Heart right ventricle (tissue), 16 donors: ENCODE results near the gene MYOF. TPM values are rescaled to one million over a fixed set of nuclear protein-coding genes. Genes with fewer than 3 reads are reported as not detected.

ENCODE experiments used
- ATAC-seq, 8 donors: fragments of 200-7000 bp; cut with Tn5 transposase; one replicate each; pipeline ENCODE4 v1.9.1; 2020; ENCODE audit warnings: mild to moderate bottlenecking in 8 of 8, moderate library complexity in 8 of 8, moderate number of reproducible peaks in 1 of 8
- DNase-seq, 2 donors: peaks; one replicate each; pipeline ENCODE4 v3.0.0-alpha.2; 2020
- H3K27ac ChIP-seq, 10 donors: fragments of 200-600 bp; sonication (generic) in 2 of 10; one replicate each; pipeline versions ENCODE4 v1.5.0 to v1.8.0; 2020 to 2022; ENCODE audit warnings: mild to moderate bottlenecking in 3 of 10
- H3K27me3 ChIP-seq, 7 donors: fragments of 200-600 bp; one replicate each; pipeline ENCODE4 v1.8.0; 2021 to 2022; ENCODE audit warnings: mild to moderate bottlenecking in 2 of 7
- H3K36me3 ChIP-seq, 9 donors: fragments of 200-600 bp; sonication (generic) in 1 of 9; one replicate each; pipeline versions ENCODE4 v1.5.0 to v1.8.0; 2020 to 2022; ENCODE audit warnings: mild to moderate bottlenecking in 2 of 9
- H3K4me1 ChIP-seq, 9 donors: fragments of 200-600 bp; sonication (generic) in 1 of 9; one replicate each; pipeline versions ENCODE4 v1.5.0 to v1.8.0; 2020 to 2022; ENCODE audit warnings: mild to moderate bottlenecking in 4 of 9
- H3K4me3 ChIP-seq, 10 donors: fragments of 200-600 bp; sonication (generic) in 2 of 10; one replicate each; pipeline versions ENCODE4 v1.5.0 to v1.8.0; 2020 to 2022; ENCODE audit warnings: mild to moderate bottlenecking in 7 of 10, moderate library complexity in 2 of 10
- H3K9me3 ChIP-seq, 11 donors: fragments of 200-600 bp in 10 of 11; sonication (generic) in 2 of 11; one replicate each; pipeline versions ENCODE4 v1.5.0 to v1.8.0; 2013 to 2022; ENCODE audit warnings: mild to moderate bottlenecking in 2 of 11, control low read depth in 1 of 11, moderate library complexity in 1 of 11
- WGBS, 2 donors: extraction: QIAGEN DNeasy Blood & Tissue Kit; methylation state at CpG; one replicate each; pipeline ENCODE4 v1.1.7; 2013; ENCODE audit warnings: inconsistent platforms in 1 of 2; 5-methylcytosine and 5-hydroxymethylcytosine counted together
- intact Hi-C, 10 donors: fragments of 100-400 bp; cut with DNase I; formaldehyde crosslinking; loops; one replicate each; pipeline versions ENCODE4 v1.11.1 to v1.14.2; 2022
- polyA plus RNA-seq, 2 donors: library from polyadenylated mRNA; stranded (reverse); fragments of 200-250 nt; gene quantifications; one replicate each; pipeline ENCODE4 v1.2.3, GENCODE V29; 2013
- total RNA-seq, 10 donors: library from RNA; stranded (reverse); fragmentation: NEBNext Ultra II Directional in 3 of 10; extraction: Animal tissue kit (Norgen Biotek cat#: 25700) in 3 of 10; gene quantifications; one replicate each; pipeline versions ENCODE4 v1.2.1 to v1.2.4, GENCODE V29; 2021 to 2023
- TF ChIP-seq, protein P1 (sequence below), 9 donors: fragments of 200-600 bp; sonication (generic) in 2 of 9; IDR thresholded peaks; one replicate each; pipeline versions ENCODE4 v1.5.0 to v1.8.0; 2021 to 2022; ENCODE audit warnings: antibody characterized with exemption in 9 of 9, mild to moderate bottlenecking in 5 of 9, moderate library complexity in 1 of 9
- donor health status: Arrhythmogenic right ventricular cardiomyopathy.
- donor health status: ischemic (EF 13 %, LVEDD 7.1; RV severe dilation, severe dysfunction).
- donor health status: healthy with polysubstance abuse.
- donor health status: DM: no; HTN: yes; CAD: no.
- donor health status: DM: no; HTN: no; CAD: no.
- donor health status: ischemic (EF 25% LVEDD 6.9; RV normal size, moderate dysfunction).
- donor health status: ischemic (EF 25% LVEDD 5.7; RV mildly dilated, moderate dysfunction).
- donor health status: healthy.
- donor health status: DM: yes; HTN: yes; CAD: no.
- donor health status: Ischemic cardiomyopathy.
- donor health status: ischemic (EF 35%, LVEDD 5.7; RV mildly dilated, moderate dysfunction).
- donor health status: nonischemic (EF 11% LVEDD 7.7; RV severe dilation, severe dysfunction).
- donor health status: DM: yes; HTN: yes; CAD: no.
- donor health status: PGD.
- donor health status: ischemic (EF 29% LVEDD 5.4; RV normal size, mild dysfunction).
- donor health status: nonischemic (EF 23%, LVEDD 6.1; RV moderate dilation, normal function).

The MYOF gene
- total and polyA plus RNA-seq, 12 donors: 14.5 to 54.6 (median 36.3) TPM

DNA sequence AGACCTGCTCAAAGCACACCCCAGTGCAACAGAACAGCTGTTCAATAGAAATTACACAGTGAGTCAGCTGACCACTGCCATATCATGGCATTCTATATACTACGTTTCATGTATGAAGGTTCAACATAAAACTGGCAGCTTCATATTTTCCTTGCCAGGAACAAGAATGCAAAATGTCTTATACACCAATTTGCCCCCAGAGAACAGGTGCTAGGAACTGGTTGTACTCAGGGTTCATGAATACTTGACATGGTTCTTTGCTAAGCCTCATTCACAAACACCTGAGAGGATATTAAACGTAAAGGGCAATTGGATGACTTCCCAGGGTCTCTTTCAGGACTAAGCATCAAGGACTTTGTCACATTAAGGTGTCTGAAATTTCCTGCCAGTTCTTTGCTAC lies 6.9 kb downstream of the MYOF start:
- intact Hi-C loops: loop anchor here in 1 of 10 donors (5.0 kb wide), 1 partner anchor 33 kb away; no protein-coding TSS in a partner anchor
- ATAC-seq: no peak
- no peak for DNase-seq
- Histone ChIP-seq H3K27ac (no peak overlapping the region), H3K27me3 (no peaks in the 10 kb centered on the region), H3K4me1 (peaks cover 0 to 69% (median 36%) of the 10 kb centered on the region in 9 donors), H3K36me3 (peaks cover 0 to 8% (median 0%) of the 10 kb centered on the region in 9 donors), H3K4me3 (no peak overlapping the region), H3K9me3 (no peaks in the 10 kb centered on the region)
- WGBS, 2 donors: 60 to 77% methylated on average over 2 of the region's 2 CpGs
- TF ChIP-seq, protein P1, sequence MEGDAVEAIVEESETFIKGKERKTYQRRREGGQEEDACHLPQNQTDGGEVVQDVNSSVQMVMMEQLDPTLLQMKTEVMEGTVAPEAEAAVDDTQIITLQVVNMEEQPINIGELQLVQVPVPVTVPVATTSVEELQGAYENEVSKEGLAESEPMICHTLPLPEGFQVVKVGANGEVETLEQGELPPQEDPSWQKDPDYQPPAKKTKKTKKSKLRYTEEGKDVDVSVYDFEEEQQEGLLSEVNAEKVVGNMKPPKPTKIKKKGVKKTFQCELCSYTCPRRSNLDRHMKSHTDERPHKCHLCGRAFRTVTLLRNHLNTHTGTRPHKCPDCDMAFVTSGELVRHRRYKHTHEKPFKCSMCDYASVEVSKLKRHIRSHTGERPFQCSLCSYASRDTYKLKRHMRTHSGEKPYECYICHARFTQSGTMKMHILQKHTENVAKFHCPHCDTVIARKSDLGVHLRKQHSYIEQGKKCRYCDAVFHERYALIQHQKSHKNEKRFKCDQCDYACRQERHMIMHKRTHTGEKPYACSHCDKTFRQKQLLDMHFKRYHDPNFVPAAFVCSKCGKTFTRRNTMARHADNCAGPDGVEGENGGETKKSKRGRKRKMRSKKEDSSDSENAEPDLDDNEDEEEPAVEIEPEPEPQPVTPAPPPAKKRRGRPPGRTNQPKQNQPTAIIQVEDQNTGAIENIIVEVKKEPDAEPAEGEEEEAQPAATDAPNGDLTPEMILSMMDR (IDR thresholded peaks at IDR 0.05): no peak

DNA sequence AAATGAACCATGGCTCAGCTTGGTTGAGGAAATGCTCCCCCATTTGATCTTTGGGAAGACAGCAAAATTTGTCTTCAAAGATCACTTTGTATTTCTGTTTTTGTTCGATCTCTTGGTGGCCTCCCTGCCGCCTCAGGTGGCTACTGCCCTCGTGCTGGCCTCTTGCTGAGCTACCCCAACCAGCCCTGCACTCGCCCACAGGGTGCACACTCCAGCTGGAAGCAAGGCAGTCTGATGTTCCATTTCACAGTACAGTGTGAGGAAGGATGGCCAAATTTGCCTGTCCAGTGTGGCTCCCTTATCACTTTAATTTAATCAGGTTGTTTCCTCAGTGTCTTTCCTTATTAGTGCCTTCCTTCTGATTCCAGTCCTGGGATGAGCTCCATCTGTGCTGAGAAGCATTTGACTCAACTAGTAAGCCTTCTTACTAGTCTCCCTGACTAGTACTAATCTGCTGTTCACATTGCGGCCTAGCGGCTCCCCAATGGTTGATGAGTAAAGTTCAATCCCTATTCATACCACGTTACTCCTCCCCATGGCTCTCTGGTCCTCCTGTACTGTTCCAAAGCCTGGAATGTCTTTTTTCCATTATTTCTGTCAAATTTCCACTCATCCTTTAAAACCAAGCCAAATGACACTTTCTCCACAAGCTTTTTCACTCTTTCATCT lies 8.2 kb downstream of the MYOF start:
- no peak for DNase-seq
- TF ChIP-seq, protein P1 (IDR thresholded peaks at IDR 0.05): no peak
- intact Hi-C loops: loop anchor here in 1 of 10 donors (5.0 kb wide), 1 partner anchor 37 kb away; no protein-coding TSS in a partner anchor
- no peaks in the 10 kb centered on the region for H3K27me3 ChIP-seq
- H3K27ac ChIP-seq: peak overlapping the region in 2 of 10 donors; percentile 6 to 25
- WGBS, 2 donors: 78 to 89% methylated on average over 7 of the region's 7 CpGs
- H3K4me1 ChIP-seq: peaks cover 0 to 68% (median 29%) of the 10 kb centered on the region in 9 donors
- H3K9me3 ChIP-seq: no peaks in the 10 kb centered on the region
- no peak for ATAC-seq
- peaks cover 0 to 10% (median 0%) of the 10 kb centered on the region in 9 donors for H3K36me3 ChIP-seq
- H3K4me3 ChIP-seq: no peak overlapping the region

DNA sequence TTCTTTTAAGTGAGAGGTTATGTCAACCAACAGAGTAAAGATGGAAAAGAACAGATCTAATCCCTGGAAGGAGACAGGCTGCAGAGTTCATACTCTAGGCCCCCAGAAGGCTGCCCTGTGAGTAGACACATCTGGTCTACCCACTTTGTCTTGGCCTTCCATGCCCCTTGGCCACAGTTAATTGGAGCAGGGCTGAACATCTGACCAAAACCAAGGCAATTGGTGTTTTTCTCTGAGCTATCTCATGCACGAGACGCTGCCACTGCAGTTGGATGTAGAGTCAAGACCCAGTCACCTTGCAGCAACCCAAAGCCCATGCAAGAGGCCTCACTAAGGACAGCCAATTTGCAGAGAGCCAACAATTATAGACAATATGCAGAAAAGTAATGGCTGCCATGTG lies 9.0 kb downstream of the MYOF start:
- ATAC-seq (no peak), DNase-seq (no peak)
- H3K27me3 ChIP-seq: no peaks in the 10 kb centered on the region
- no peak overlapping the region for H3K4me3 ChIP-seq
- H3K4me1 ChIP-seq: peaks cover 0 to 73% (median 37%) of the 10 kb centered on the region in 9 donors
- intact Hi-C loops: loop anchor here in 1 of 10 donors (5.0 kb wide), 1 partner anchor 36 kb away; no protein-coding TSS in a partner anchor
- no peak overlapping the region for H3K27ac ChIP-seq
- WGBS, 2 donors: 92 to 97% methylated on average over 2 of the region's 2 CpGs
- TF ChIP-seq, protein P1 (IDR thresholded peaks at IDR 0.05): no peak
- no peaks in the 10 kb centered on the region for H3K9me3 ChIP-seq
- H3K36me3 ChIP-seq: peaks cover 0 to 13% (median 0%) of the 10 kb centered on the region in 9 donors

DNA sequence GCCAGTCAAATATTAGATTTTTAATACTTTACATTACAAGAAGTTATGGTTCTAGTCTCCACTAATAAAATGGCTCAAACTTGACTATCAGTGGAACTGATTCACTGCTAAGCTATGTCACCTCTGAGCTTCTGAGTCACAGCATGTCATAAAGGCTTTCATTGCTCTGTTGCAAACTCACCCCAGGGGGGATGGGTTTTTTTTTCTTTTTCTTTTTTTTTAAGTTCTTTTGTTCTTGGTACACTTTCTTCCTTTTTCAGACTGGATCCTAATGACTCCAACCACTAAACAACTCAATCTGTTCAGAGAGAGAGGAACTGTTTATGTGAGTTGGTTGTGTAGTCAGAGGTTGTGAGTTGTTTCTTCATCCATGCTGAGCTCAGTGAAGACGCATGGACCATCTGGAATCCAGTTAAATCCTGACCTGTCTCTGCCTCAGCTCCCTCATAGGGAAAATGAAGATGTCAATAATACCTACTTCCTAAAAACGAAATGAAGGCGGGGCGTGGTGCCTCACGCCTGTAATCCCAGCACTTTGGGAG lies 11.0 kb downstream of the MYOF start:
- Histone ChIP-seq H3K27ac (peak overlapping the region in 7 of 10 donors; percentile 25 to 70 (median 49)), H3K36me3 (peaks cover 0 to 8% (median 0%) of the 10 kb centered on the region in 9 donors), H3K4me3 (no peak overlapping the region), H3K4me1 (peaks cover 5 to 75% (median 39%) of the 10 kb centered on the region in 9 donors), H3K27me3 (no peaks in the 10 kb centered on the region), H3K9me3 (peaks cover 0 to 3% (median 0%) of the 10 kb centered on the region in 11 donors)
- intact Hi-C loops: loop anchor here in 1 of 10 donors (5.0 kb wide), 1 partner anchor 34 kb away; no protein-coding TSS in a partner anchor
- DNase-seq: no peak
- TF ChIP-seq, protein P1 (IDR thresholded peaks at IDR 0.05): no peak
- 94 to 96% methylated on average over 5 of the region's 5 CpGs for WGBS, 2 donors
- ATAC-seq: peak in 1 of 8 donors; percentile 71
